ENCODE results near the gene SLC45A1.

- TF ChIP-seq, protein P1, sequence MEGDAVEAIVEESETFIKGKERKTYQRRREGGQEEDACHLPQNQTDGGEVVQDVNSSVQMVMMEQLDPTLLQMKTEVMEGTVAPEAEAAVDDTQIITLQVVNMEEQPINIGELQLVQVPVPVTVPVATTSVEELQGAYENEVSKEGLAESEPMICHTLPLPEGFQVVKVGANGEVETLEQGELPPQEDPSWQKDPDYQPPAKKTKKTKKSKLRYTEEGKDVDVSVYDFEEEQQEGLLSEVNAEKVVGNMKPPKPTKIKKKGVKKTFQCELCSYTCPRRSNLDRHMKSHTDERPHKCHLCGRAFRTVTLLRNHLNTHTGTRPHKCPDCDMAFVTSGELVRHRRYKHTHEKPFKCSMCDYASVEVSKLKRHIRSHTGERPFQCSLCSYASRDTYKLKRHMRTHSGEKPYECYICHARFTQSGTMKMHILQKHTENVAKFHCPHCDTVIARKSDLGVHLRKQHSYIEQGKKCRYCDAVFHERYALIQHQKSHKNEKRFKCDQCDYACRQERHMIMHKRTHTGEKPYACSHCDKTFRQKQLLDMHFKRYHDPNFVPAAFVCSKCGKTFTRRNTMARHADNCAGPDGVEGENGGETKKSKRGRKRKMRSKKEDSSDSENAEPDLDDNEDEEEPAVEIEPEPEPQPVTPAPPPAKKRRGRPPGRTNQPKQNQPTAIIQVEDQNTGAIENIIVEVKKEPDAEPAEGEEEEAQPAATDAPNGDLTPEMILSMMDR (IDR thresholded peaks at IDR 0.05; ENCODE audit: poor library complexity), result no peak
- TF ChIP-seq EZH2 (IDR thresholded peaks at IDR 0.05; ENCODE audit: borderline replicate concordance), result no peak
- no peak for TF ChIP-seq EZH2phosphoT487 (IDR thresholded peaks at IDR 0.05; ENCODE audit: low read depth, severe bottlenecking, unreplicated experiment)
Observed at GRCh38 chr1:8347635-8348034, 29.7 kb downstream of the SLC45A1 start.
